Measurements from ENCODE around the gene SNRPA.

- TF ChIP-seq CTCF (IDR thresholded peaks at IDR 0.05; ENCODE audit: low read length) (no peak), EZH2 (IDR thresholded peaks at IDR 0.05; ENCODE audit: borderline replicate concordance, low read length) (no peak)
Measured at GRCh38 chr19:40809358-40810086, 58.5 kb downstream of the SNRPA start.

Data from OCI-LY1 (cell line).